Limb (tissue), 2 donors: Measurements from ENCODE around the gene KRT4.

Source experiments
- DNase-seq, 2 donors: peaks; one replicate each; pipeline ENCODE4 v3.0.0-alpha.2; 2016; ENCODE audit errors: extremely low spot score in 2 of 2

KRT4 gene

DNA sequence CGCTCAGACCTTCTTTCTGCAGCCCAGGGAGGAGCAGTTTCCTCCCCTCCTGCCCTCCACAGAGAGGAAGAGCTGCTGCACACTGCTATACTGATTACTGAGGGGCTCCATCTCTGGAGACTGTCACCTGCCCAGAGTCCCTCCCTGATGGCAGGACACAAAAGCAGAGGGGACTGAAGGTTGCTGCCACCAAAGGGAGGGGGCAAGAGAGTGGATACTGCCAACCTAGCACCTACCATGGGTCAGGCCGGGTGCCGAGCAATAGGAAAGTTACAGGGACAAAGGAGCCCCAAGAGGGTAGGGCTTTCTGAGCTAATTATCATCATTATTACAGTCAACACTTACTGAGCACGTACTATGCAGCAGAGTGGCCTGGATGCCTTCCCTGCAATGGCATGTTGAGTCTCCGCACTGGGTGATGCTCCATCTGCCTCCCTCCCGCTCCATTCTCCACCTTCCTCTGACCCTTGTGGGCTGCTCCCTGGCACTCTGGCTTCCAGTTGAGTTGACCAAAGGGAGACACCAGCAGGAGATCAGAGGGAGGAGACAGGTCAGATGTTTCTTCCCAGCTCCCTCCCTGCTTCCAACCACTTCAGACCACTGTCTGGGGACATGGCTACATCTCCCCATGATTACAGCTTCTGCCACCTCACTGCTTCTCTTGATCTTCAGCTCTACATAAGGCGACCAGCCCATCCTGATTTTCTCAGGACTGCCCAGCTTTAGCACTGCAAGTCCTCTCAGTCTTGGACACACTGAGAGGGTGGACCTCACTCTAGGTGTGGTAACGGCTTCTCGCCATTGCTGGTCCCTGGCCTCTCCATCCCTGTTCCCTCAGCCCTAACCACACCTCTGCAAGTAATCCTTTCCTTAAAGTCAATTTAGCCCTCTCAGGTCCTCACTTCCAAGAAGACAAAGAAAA, 22.8 kb upstream of the KRT4 start:
- DNase-seq = no peak

DNA sequence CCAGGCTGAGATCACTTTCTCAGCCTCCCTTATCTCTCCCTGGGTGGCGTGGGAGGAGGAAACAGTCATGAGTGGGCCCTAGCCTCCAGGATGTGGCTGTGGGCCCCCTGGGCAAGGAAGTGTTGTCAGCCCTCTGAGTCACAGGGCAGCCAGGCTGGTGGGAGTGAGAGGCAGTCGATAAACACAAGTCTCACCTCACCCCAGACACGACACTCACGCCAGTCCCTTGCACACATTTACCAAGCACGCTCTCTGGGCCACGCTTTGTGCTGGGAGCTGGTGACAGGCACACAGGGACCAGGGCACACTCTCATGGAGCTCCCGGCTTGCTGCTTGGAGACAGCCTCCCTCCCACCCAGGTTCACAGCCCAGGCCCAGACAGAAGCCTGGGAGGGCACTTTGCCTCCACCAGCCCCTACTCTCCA, 22.1 kb upstream of the KRT4 start:
- no peak for DNase-seq

DNA sequence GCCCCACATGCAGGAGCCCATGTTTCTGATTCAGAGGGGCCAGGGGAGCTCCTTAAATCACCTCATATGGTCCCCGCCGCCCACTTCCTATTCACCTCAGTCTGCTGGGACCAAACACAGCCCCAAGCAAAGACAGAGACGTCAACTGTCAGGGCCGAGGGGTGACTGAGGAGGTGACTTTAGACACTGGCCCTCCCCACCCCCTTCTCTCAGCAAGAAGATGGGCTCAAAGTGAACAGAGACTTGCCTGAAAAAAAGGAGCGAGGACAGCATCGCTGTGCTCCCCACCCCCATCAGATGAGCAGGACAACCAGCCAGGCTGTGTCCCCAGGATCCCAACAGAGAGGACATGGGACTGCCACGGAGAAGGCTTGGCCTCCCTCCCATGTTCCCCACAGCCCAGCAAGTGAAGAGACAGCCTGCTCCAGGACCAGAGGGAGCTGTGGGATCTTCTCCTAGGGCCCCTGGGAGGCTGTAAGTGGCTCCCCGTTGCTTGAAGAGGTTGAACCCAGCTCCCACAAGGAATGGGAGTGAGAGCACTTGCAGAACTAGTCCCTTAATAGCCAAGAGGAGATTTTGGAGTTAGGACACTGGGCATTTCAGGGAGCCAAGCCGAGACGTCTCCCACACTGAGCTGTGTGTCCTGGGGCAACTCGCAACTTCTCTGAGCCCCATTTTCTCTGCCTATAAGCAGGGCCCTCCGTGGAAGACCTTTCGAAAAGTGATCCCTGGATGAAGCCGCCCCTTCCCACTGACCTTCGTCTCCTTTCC, 21.5 kb upstream of the KRT4 start:
- no peak for DNase-seq

DNA sequence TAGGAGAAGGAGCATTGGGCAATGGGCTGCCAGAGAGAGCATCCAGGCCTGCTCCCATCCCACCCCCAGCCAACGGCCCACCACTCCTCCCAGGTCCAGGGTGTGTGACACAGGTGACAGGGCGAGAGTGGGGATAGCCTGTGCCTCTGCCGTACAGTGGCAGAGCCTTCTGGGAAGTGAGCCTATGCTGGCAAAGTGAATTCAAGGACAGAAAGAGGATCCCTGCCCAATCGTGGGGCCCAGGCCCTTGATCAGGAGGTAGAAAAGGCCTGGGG, 20.7 kb upstream of the KRT4 start:
- DNase-seq = no peak

DNA sequence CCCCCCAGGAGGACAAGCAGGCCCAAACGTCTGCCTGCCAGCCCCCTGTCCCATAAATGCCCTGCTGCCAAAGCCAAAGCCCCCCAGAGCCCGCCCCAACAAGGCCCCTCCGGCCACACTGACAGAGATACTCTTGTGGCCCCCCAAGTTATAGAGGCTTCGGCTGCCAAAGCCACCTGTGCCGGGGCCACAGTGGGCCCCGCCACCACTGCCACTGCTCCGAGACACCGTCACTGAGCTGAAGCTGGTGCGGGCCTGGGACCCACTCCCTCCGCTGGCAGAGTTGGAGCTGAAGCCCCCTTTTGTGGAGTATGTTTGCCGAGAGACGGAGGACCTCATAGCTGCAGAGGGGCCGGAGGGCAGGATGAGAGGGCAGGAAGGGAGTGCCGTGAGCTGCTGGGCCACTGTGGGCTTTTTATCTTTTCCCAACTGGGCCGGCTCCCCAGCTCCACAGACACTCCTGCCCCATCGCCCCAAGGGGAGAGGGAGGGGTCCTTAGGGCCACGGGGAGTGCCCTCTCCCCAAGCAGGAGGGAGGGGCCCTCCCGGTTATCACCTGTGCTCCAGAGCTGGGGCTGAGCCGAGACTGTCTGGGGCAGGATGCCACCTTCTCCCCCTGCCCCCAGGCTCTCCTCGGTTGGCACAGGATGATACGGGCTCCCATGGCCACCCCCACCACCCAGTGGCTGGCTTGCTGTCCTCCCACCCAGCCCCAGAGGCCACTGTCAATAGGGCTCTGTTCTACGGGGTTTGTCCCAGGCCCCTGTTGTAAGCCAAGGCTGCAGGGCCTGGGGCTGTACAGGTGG, 20.2 kb upstream of the KRT4 start, which contains the start of gene KRT79:
KRT79 (minus strand) TSS at position 390 of the 805 bp plus-strand sequence; CDS start at position 339, 51 bp downstream.
- DNase-seq = no peak

DNA sequence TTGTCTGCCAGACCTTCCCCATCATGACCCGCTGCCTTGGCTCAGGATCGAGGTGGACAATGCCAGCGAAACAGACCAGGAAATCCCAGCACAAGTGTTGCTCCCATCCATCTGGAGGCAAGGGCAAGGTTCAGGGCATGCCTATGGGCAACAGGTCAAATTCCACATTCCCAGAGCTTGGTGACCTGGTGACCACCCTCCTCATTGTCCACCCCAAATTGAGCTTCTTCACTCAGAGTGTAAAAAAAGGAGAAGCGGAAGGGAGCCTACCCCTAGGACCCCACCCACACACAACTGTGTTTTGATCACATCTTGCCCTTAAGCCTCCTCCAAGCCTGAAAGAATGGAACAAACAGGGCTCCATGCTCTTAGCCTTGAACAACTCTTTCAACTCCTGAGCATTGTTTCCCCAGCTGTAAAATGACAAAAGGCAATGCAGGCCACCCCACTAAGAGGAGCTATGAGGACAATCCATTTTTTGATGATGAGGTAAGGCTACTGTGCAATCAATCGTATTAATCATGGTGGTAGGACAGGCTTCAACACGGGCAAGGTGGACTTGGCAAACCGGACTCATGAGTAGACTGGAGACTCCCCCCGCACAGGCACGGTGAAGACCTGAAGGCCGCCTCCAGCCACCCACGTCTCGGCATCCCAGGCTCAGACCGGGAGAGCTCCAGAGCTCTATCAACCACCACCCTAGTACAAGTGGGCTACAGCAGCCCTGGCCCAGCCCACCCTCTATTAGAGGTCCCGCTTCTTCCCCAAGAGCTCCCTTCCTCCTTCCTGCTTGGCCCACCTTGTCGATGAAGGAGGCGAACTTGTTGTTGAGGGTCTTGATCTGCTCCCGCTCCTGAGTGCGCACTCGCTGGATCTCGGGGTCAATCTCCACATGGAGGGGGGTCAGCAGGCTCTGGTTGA, 19.3 kb upstream of the KRT4 start:
- DNase-seq = no peak

DNA sequence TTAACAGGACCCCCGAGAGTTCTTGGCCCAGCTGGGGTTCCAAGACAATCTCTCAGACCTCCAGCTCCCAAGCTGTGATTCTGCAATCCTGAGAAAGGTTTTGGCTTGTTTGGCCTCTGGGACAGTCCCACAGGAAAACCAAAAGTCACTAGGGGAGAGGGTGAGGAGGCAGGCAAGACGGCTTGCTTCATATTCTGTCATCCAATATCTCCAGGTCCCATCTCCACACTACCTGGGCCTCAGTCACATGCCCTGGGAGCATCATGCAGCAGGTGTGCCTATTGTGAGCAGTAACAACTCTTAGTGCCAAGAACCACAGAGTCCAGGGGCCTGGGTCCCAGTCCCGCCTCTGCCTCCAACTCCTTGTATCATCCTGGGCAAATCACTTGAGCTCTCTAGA, 18.5 kb upstream of the KRT4 start:
- DNase-seq = no peak

DNA sequence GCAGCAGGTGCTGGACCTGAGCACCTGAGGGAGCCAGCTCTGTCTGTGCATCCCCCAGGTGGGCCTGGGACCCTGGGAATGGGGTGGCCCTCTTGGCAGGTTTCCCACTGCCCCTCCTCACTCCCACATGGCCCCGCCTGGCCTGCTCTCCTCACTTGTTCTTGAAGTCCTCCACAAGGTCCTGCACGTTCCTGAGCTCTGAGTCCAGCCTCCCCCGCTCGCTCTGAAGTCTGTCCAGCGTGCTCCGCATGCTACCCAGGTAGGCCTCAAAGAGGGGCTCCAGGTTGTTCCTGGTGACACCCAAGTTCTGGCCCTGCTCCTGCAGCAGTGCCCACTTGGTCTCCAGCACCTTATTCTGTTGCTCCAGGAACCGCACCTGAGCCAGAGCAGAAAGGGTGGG, 17.3 kb upstream of the KRT4 start:
- DNase-seq = no peak

DNA sequence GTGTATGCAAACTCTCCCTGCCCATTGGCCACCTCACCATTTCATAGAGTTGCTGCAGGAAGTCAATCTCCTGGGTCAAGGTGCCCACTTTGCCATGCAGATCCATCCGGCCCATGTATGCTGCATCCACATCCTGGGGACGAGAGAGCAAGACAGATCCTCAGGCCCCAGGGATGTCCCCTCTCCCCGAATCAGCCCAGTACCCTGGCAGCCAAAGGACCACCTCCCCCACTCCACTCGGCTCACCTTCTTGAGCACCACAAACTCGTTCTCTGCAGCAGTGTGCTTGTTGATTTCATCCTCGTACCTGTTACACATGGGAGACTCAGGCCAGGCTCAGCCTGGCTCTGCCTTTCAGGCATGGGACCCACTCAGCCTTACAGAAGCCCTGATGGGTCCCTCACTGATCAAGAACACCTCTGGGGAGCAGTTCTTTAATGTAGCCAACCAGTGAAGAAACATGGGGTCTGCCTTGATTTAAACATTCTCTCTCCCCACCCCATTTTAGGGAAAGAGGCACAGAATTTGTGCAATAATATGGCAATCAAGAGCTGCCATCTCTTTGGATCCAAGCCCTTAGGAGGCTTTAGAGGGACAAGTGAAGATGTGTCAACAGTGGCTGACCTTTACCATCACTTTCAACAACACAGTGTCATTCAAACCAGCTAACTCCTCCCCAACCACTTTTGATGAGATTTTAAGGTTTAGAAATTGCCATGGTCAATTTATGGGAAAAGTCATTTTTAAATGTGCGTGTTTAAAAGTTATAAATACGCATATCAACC, 16.3 kb upstream of the KRT4 start:
- DNase-seq = no peak

DNA sequence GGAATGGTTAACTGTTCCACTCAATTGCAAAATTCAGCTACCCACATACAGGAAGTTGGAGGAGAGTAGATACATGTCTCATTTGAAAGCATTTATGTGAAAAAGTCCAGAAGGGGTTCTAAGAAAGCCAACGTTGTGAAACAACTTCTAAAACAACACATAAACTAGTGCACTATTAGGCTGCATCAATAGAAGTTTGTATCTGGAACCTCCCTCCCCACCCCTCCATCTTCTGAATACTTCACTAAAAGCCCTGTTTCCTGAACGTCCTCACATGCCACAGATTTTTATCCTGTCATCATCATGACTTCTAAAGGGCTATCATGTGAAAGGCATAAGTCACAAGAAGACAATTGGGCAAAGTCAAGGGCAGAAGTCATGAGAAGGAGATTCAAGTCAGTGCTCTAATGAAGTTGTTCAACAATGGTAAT, 14.7 kb upstream of the KRT4 start:
- DNase-seq = no peak

DNA sequence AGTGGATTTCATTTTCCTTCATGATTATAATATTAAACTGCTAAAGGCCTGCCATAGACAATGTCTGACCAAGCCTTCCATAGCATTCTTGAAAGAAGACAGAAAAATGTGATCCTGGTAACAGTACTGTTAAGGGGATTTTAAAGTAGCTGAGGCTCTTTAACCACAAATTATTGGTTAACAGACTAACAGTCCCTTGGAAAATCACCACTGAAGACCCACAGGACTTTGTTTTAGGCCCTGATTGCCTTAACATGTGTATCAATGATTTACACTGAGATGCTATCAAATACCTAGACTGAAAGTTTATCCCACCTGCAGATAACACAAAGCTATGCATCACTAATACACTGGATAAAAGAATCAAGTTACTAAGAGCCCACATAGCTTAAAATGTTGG, 14.2 kb upstream of the KRT4 start:
- DNase-seq = no peak

DNA sequence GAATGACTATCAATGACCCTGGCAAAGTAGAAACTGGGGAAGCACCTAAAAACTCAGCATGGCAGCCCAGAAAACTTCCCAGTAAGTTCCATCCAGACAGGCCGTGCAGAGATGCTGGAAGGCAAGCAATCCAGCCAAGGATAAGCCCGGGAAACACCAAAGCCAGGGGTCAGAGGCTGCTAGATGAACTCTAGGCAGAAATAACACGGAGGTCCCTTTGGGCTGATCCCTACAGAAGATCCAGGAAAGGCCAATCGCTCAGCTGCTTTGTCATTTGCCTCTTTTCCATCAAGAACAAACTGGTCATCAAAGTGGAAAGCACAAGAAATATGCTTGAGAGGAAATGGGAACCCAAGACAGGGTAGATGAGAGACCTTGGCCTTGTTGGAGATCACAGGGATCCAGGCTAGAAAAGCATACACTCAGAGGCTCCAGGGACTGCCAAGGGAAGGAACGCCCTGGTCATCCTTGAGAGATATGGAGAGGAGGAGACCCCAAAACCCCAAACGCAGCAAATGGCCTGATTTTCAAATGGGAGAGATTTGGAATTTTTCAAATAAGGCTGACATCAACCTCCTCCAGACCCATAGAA, 13.7 kb upstream of the KRT4 start:
- no peak for DNase-seq

DNA sequence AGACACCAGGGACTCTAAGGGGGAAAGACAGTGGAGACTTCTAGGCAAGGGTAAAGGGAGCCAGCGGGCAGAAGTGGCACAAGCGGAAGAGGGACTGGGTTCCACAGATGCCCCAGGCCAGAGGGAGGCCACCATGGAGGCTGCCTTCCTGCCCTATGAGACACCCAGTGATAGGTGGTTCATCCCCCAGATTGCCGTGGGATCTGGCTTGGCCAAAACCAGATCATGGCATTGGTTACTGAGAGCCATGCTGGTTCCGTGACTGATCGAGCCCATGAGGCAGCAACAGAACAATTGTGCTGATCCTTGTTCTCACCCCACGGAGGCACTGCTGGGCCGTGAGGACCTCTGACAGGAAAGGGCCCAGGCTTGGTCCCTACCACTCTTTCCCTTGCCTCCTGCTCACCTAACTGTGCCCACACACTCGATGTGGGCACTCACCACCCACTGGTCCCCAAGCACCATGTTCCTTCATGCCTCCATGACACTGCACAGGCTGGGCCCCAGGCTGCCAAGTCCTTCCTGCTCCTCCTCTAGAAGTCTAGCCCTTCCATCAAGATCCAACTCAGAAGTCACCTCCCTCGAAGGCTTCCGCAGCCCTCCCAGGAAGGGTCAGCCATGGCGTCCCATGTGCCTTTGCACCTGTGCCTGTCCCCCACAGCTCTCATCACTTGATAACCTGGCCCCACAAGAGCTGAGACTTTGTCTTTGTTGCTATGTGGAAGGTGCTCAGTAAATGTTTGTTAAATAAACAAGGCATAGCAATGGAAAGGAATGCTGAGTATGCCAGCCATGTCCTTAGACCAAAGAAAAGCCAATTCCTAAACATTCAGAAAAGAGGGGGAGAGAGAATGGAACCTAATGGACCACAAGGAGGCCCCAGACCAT, 12.9 kb upstream of the KRT4 start:
- DNase-seq = no peak

DNA sequence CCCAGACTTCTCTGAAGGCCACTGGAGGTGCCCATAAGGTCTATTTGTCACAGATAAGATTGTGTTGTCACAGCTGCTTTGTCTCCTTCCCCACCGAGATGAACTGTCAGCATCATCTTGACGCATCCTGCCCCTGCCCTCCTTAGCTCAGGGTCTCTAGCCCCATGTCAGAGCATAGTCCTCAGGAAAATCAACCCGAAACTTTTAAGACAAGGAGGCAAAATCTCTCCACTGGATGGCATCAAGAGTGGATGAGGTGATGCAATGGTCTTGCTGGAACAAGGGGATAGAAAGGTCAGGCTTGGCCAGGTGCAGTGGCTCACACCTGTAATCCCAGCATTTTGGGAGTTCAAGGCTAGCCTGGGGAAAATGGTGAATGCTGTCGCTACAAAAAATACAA, 12.0 kb upstream of the KRT4 start:
- no peak for DNase-seq

DNA sequence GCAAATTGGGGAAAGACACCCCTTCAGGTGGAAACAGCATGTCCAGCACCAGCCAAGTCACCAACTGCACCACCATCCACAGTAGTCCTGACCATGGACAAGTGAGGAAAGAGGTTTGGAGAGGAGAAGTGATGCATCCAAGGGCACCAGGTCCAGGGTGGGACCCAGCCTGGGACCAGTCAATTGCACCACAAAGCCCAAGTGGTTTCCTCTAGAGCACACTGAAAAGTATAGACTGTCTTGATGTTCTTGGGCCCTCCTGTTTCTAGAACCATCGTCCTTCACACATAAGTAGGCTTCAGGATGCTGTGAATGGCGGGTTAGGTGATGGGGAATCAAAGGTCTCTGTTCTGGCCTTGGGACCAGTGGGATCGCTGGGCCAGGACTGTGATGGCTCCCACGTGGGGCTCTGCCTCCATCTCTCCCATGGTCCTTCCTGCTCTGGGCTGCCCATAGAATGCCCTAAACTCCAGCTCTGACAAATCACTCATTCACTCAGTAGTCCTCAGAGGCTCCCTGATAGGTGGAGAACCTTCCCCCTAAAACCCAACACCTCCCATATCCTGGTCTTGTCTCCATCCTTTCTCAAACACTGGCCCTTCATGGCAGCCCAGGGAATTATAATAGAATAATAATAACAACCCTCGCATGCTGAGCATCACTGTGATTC, 11.0 kb upstream of the KRT4 start:
- no peak for DNase-seq

DNA sequence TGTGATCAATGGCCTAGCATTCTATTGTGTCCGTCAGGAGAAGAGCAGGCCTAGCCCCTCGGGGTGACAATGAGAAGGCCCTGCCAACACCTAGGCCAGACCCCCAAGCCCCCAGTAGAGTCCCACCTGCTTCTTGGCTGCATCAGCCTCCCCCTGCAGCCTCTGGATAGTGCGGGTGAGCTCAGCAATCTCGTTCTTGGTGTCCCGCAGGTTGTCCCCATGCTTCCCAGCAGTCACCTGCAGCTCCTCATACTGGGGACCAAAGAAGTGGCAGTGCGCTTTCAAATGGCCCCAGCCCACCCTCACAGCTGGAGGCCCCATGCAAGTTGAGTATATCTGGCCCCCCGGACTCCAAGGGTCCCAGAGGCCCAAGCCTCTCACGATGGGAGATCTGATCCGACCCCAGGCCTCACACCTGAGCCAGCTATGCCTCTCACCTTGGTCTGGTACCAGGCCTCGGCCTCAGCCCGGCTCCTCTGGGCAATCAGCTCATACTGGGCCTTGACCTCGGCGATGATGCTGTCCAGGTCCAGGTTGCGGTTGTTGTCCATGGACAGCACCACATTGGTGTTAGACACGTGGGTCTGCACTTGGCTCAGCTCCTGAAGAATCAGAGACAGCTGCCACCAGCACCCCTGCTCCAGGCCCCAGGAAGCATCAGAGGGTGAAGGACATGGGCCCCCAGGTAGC, 10.0 kb upstream of the KRT4 start:
- DNase-seq = no peak

DNA sequence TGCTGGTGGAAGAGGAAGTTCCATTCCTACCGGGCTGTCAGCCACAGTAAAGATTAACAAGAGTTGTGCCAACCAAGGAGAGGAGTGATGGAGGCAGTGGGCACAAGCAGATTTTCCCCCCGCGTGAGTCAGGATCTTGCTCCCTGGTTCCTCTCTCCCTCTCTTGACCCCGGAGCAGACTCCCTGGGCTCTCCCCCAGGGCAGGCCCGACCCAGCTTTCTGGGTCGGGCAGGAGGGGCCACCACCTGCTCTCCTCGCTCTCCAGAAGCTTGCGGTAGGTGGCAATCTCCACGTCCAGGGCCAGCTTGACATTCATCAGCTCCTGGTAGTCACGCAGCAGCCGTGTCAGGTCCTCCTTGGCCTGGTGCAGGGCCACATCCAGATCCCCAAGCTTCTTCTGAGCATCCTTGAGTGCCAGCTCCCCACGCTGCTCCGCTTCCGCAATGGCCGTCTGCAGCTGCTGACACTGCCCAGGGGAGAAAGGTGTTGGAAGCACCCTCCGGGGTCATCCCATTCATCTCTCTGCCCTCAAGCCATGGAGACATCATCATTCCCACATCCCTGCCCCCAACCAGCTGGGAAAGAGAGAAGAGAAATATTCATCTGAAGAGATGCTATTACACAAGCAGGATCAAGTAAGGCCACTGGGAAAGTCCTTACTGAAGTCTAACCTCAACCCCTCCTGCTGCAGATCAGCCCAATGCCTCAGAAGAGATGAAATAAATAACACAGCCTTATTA, 9.0 kb upstream of the KRT4 start:
- DNase-seq = no peak
